Activated T-helper 9 cell treated with anti-CD3 and anti-CD28 coated beads, Interleukin-2, amount 50 U/mL, for 16 hours (primary cell): ENCODE results near the gene MEIOB.
A peak's percentile ranks its signal among the peaks of the same experiment; 100 is the strongest.

Source experiments
- DNase-seq: peaks from one replicate; pipeline ENCODE4 v3.0.0-alpha.2; 2020; ENCODE audit warnings: low read depth

The MEIOB gene

DNA sequence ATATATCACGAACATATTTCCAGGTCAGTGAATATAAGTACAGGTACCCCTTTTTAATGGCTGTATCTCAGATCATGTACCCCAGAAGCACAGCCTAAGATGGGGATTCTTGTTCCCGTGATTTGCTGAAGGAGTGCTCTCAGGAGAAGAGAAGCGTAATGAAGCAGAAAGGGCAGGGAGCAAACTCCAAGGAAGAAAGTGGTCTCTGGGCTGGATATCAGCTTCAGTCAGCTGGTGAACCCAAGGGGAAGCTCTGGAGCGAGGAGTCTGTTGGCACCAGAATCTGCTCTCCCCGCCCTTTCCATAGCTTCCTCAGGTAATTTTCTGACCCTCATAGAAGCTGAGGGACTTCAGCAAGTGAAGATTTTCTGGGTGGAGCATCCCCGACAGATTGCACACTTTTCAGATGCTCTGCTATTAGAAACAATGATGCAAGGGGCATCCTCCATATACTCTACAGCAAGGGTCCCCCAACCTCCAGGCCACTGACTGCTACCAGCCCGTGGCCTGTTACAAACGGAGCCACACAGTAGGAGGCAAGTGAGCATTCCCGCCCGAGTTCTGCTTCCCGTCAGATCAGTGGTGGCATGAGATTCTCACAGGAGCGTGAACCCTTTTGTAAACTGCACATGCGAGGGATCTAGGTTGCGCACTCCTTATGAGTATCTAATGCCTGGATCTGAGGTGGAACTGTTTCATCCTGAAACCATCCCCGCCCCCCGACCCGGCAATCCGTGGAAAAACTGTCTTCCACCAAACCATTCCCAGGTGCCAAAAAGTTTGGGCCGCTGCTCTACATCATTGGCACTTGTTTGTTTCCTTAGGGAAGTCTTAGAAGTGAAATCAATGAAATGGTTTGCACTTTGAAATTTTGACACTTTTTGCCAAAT, 40.5 kb downstream of the MEIOB start:
- DNase-seq, result no peak

DNA sequence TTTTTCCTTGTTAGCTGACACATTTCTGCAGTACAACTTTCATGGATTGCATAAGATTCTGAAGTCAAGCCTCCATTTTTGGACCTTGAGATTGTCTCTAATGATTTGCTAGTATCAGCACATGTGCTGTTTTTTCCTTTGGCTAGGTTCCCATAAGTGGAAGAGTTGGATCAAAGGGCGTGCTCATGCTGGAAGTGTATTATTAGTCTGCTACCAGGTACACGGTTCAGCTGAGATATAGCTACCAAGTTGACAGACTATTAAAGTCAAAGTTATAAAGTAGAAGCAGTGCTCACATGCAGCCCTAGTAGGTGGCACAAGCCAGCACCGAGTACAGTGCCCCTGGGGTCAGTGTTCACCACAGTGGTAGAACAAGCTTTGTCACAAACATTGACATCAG, 41.8 kb downstream of the MEIOB start:
- DNase-seq, result no peak

DNA sequence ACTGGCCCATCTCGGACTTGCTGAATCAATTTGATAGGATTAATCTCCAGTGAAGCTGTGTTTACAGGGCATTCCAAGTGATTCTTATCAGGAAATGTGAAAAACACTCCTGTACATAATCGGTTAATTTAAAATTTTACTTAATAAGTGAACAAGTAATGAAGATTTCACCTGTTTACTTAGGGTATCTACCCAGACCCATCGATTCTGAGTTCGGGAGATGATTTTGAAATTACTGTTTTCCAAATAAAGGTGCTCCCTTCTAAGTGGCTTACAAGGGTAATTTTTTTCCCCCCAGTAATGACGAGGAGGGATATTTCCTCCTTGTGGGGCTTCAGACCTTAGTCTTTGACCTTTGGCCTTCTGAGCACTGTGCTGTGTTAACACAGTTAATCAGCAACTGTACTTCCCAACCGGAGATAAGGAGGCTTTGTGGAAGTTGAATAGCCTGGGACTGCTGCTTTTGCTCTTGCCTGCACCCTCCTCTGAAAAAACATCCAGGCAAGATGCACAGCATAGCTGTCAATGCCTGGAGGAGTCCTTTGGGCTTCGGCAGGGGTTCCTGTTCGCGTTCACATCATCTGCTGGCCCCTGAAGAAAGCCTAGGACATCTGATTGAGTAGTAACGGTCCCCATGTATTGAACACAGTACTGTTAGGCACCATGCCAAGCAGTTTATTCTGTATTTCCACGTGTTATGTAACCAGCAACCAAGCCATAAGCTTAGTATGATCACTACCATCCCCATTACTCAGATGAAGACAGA, 43.1 kb downstream of the MEIOB start:
- no peak for DNase-seq

DNA sequence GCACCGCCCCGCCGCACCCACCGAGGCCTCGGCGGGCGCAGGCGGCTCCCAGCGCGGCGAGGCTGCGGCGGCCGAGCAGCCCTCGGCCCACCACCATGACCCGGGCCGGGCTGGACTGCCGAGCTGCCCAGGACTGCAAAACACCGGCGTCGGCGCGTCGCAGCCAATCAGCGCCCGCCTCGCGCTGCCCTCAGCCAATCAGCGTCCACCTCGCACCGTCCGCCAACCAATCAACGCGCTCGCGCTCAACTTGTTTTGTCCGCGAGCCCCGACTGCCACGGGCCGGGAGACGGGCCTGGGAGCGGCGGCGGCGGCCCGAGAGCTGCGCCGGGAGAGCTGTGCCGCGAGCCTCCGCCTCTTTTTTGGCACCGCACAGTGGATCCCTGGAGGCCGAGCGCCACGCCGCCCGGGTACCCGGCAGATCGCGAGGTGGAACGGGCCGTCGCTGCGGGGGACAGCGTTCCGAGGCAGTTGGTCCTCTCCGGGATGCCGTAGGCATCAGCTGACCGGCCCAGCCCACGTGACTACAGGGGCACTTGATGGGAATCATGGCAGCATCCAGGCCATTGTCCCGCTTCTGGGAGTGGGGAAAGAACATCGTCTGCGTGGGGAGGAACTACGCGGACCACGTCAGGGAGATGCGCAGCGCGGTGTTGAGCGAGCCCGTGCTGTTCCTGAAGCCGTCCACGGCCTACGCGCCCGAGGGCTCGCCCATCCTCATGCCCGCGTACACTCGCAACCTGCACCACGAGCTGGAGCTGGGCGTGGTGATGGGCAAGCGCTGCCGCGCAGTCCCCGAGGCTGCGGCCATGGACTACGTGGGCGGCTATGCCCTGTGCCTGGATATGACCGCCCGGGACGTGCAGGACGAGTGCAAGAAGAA, 45.0 kb downstream of the MEIOB start, which contains the start of the genes FAHD1 and HAGH:
TSS of gene FAHD1 (plus strand) at position 516 of the 883 bp plus-strand sequence. CDS start at position 549, 33 bp downstream.
TSS of gene HAGH (minus strand) at position 135 of the 883 bp plus-strand sequence. CDS start at position 97, 38 bp downstream.
- peak; percentile 82 for DNase-seq

DNA sequence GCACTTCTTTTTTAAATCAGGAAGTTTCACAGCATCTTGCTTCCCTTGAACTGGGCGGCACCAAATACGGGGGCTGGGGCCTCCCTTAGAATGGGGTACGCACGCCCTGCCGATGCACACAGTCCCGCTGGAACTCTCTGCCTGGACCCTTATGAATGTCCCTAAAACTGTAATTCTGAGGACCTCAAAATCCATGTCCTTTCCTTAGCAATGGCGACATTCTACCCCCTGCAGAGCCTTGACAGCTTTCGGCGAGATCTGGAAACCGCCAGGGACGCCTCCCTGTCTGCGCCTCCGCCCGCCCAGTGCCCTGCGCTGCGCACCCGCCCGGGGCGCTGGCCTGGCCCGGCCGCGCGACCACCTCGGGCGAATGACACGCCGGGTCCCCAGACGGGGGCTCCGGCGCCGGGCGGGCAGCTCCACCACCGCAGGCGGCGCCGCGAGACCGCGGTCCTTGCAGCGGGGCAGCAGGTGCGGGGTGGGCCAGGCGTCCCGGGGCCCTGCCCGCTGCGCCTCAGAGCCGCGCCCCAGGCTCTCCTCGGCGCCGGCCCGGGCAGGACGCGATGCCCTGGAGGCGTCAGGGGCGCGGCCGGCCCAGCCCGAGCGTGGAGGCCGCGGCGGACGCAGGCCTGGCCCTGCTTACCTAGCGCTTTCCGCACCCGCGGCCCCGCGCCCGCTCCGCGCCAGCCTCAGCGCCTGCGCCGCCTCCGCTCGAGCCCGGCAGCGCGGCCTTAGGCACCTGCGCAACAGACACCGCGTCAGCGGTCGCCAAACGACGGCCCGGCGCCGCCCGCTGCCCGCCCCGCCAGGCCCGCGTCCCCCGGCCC, 45.9 kb downstream of the MEIOB start:
- DNase-seq, result peak; percentile 59

DNA sequence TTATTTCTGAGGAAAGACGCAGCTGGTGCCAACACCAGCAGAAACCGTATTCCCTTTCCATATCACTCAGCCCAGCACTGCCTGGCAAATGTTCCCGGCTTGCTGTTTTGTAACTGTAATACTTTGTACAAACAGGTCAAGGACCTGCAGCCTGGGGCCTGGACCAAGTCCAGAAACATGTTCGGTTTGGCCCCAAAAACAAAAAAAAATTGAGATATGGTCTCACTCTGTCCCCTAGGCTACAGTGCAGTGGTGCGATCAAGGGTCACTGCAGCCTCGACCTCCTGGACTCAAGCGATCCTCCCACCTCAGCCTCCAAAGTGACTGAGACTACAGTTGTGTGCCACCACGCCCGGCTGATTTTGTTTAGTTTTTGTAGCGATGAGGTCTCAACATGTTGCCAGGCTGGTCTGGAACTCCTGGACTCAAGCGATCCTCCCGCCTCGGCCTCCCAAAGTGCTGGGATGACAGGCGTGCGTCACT, 46.5 kb downstream of the MEIOB start:
- DNase-seq, result no peak

DNA sequence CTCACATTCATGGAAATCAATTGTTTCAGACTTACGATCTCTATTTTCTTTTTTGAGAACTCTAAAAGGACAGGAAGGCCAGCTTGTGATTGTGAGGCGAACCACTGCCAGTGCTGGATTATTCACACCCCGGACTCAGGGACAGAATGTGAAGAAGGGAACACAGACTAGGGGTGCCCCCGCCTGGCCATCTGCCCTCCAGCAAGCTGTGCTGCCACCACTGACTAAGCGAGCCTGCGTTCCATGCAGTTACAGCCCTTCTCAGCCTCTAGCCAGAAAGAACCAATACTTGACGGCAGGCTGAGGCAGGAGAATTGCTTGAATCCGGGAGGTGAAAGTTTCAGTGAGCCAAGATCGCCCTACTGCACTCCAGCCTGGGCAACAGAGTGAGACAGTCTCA, 48.1 kb downstream of the MEIOB start:
- no peak for DNase-seq

DNA sequence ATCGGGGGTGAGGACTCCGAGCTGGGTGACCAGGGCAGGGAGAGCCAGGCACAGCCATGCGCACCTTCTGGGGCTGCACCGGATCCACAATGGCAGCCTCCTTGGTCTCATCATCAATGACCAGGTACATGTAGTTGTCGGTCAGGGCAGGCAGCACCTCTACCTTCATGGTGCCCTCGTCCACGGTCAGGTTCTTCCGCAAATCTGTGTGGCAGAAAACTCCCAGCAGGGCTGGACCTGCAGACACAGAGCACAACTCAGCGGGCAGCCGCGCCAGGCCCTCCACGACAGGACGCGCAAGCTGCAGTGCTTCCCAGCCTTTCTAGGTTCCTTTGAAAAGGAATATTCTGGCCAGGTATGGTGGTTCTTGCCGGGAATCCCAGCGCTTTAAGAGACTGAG, 49.2 kb downstream of the MEIOB start:
- no peak for DNase-seq

DNA sequence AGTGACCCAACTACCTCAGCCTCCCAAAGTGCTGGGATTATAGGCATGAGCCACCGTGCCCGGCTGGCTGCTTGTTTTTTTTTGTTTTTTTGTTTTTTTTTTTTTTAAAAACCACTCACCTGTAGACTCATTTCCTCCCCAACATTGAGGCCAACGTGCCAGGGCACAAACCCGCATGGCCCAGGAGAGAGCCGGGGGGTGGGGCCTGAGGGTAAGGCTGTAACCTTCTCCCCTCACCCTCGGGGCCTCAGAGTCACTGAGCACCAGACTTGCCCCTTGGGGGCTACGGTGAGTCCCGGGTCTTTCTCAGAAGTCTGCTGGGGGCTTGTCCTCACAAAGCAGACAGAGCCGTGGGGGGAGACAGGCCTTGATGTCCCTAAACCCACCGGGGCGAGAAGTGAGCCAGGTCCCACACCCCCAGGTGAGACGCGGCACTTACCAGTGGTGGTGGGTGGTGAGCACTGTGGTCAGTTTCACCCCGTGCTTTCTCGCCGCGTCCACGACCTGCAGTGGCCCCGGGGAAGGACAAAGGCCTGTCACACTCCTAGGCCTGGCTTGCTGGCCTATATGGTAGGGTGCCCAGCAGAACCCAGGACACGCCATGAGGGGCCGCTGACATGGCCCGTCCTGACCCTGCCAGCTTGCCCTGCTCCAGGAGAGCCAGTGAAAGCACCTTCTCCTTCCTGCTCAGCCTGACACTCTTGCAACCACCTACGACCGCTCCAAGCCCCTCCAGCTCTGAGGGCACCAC, 49.9 kb downstream of the MEIOB start:
- DNase-seq, result no peak

DNA sequence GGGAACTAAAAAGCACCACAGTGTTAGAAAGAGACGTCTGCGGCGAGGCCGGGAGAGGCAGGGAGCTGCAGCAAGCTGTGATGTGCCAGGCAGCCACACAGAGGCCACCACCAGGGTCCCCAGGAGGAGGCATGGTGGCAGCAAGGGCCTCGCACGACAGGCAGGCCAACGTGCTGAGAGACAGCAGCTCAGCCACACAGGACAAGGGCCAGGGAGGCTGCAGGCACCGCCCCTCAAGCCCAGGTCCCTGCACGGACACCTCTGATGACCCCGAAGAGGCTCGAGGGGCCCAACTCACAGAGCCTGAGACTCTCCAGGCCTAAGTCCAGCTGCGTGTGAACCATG, 51.0 kb downstream of the MEIOB start:
- no peak for DNase-seq

DNA sequence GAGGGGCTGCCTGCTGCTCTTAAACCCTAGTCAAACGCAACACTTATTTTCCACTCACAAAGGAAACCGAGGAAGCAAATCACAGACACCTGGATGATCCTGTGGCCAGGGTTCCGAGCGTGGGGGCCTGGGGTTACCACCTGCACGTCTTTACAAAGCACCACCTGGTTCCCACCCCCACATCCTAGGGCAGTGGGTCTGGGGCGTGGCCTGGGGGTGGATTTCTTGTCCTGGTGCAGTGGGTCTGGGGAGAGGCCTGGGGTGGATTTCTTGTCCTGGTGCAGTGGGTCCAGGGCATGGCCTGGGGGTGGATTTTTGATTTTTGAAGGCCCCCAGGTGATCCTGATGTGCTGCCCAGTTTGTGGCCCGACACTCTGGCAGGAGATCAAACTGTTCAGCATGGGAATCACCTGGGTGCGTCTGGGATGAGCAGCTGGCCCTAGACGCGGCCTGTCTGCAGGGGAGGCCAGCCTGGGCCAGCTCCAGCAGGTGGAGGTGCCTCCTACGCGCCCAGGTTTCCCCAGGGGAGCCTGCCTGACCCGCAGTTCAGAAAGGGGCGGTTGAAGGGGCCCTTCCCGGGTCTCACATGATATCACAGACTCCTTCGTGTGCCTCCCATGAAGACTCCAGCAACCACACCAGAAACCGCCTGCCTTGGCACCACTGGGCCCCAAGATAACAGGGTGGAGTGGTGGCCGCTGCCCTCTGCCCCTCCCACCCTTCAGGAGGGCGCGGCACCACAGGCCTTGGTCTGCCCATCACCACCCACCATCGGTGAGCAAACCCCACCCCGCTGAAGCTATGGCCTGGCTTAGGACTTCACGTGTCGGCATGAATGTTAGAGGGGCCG, 51.6 kb downstream of the MEIOB start:
- no peak for DNase-seq

DNA sequence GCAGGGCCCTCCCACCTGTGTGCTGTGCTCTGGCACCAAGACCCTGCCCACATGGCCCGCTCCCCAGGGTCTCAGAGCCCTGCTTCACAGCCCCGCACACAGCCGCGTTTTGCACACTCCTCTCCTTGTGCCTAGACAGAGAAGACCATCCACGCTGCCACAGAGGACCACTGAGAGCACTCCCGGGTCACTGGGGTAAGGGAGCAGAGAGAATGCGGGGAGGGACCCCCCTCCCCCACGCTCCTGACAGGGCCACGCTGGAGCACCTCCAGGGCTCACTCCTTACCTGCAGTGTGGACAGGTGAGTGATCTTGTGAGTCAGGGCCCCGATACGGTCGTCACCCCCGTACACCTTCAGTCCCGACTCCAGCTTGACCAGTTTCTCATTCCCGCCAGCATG, 52.4 kb downstream of the MEIOB start:
- DNase-seq, result no peak

DNA sequence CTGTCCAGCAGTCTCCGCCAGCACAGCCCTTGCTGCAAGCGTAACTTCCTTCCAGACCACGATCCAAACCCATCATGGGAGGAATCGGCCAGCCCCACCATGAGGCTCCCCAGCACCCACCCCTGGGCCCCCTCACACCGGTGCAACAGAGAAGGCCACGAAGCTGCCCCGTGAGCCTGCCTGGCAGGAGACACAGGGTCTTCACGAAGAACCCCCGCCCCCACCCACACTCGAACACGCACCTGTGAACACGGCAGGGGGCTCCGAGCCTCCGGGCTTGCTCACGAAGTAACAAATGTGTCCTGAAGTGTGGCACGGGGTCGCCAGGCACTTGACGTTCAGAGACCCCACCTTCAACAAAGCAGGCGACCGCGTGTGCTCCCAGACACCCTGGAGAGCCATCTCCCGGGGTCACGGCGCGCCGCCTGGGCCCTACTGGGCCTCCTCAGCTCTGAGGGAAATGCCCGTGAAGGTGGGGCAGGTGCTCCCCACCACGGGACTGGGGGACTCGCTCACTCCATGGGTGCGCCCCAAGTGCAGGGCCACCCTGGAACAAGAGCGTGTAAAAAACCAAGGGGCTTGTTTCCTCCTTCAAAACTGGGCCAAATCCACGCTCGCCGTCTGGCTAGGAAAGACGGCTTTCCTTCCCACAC, 53.0 kb downstream of the MEIOB start:
- DNase-seq, result no peak

DNA sequence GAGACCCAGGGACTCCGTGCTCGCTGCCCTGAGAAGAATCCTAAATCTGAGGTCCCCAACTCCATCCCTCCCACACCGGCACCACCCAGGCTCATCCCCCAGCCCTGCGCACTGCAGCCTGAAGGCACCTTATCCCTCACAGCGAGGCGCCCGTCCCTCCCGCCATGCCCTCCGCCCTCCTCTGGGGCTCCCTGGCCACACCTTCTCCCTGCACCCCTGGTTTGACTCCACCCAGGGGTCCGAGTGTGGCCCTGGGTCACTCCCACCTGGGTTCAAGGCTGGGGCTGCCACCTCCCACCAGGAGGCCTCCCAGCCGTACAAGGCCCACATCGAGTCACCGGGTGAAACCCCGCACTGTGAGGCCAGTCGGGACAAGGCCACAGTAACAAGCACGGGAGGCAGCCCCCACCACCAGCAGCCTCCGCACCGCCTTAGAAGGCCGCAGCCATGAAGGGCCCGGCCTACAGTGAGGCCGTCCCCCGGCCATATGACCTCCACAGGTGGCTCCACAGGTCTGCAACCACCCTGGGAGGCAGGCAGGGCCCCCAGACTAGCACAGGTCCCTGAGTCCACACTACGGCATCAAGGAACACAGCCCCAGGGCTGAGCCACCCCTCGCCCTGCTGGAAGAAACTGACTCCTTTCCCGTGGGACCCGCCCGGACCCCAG, 53.6 kb downstream of the MEIOB start:
- DNase-seq, result no peak

DNA sequence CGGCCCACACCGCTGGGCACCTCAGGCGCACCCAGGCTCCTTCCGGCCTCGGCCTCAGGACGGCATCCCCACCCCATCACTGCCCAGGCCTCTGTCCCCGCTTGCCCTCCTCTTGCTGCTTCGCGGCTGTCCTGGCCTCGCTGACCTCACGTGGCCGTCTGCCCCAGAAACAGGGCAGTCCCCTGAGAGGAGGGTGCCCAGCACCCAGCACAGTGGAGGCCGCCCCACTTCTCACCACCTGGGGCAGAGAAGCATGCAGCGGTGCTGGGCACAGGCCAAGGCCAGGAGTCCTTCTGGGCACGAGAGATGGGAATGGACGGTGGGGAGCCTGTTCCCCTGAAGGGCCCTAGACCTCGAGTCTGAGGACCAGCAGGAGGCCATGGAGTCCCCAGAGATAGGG, 54.2 kb downstream of the MEIOB start:
- no peak for DNase-seq

DNA sequence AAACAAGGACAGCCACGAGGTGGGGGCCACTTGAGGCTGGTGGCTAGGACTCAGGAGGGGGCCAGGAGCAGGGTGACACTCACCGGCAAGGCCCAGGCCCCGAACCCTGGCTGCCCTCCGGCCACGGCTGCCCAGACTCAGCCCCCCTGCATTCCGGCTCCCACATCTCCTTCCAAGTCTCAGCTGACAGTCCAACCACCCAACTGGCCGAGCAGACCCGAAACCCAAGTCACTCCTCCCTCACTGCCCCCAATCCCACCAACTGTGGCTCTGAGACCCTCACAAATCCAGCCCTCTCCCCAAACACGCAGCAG, 54.7 kb downstream of the MEIOB start:
- DNase-seq, result no peak

DNA sequence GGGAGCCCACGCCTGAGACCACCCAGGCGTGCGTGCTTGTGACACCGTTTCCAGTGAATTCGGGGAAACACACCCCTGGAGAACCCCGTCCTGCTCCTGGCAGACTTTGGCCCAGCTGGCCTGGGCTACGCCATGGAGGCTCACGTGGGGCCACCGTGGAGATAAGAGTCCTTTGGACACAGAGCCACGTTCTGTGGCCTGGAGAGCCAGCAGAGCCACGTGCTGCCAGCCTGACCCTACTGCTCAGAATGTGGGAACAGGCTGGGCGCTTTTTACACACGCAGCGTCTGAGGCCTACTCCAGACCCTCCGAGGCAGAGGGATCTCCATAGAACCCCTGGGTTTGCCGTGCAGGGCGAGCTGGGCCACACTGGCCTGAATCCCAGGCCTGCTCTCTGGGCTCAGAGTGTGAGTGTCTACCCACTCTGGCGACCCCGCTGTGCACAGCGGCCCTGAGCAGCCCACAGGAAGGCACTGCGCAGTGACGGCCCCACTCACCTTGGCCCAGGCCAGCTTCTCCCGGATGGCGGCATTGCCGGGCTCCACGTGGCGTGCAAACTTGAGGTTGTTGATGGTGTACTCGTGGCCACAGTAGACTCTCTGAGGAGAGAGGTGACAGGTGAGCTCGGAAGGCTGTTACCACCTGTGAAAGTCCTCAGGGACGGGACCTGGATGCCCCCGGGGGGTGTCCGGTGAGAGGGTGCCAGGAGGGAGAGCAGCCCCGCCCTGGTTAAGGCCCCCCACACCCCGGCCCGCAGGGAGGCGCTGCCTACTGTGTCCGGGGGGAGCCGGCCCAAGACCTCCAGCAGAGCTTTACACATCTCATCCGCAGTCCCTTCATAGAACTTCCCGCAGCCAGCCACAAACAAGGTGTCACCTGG, 55.3 kb downstream of the MEIOB start:
- DNase-seq, result no peak

DNA sequence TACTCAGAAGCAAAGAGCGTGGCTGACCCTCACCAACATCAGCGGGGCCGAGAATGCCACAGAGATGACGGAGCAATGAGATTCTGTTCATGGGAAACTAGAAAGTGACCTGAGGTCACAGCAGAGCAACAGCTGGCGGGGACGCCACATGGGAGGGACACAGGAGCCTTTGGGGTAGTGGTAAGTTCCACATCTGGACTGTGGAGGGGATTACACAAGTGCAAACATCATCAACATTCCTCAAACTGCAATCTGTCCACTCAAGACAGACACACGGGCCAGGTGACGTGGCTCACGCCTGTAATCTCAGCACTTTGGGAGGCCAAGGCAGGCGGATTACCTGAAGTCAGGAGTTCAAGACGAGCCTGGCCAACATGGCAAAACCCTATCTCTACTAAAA, 56.5 kb downstream of the MEIOB start:
- DNase-seq, result no peak
